HG02970 (cell line): Measurements from ENCODE around the gene ATG16L2.
"Not testable (repeated sequence)": the region's sequence is repeated elsewhere in the genome, so short reads cannot be mapped to it uniquely, and the experiment has no call there.

ENCODE experiments used
- ATAC-seq: cut with Tn5 transposase; IDR thresholded peaks from one replicate; pipeline ENCODE4 v1.9.1; 2021; ENCODE audit warnings: mild to moderate bottlenecking, moderate library complexity, moderate number of reproducible peaks; ENCODE audit not compliant: unreplicated experiment, low FRiP score

Gene ATG16L2

GRCh38 chr11:72799441-72799840, 14.8 kb upstream of the ATG16L2 start:
- no peak for ATAC-seq

GRCh38 chr11:72802822-72803221, 11.4 kb upstream of the ATG16L2 start:
- ATAC-seq, result no peak

- ATAC-seq, result no peak
These were observed 9.0 kb upstream of the ATG16L2 start for GRCh38 chr11:72805216-72805615.

- ATAC-seq, result not testable (repeated sequence)
These were observed 7.8 kb upstream of the ATG16L2 start for GRCh38 chr11:72806378-72806777.

- ATAC-seq, result no peak
These were observed 7.1 kb upstream of the ATG16L2 start for GRCh38 chr11:72807021-72807693.

GRCh38 chr11:72807792-72808191, 6.4 kb upstream of the ATG16L2 start:
- no peak for ATAC-seq

- no peak for ATAC-seq
These were observed 5.8 kb upstream of the ATG16L2 start for GRCh38 chr11:72808331-72808798.

- ATAC-seq, result not testable (repeated sequence)
These were observed 2.5 kb upstream of the ATG16L2 start for GRCh38 chr11:72811686-72812085.

- ATAC-seq, result no peak
These were observed 1.6 kb upstream of the ATG16L2 start for GRCh38 chr11:72812604-72812966.

- no peak for ATAC-seq
These were observed 1.1 kb upstream of the ATG16L2 start for GRCh38 chr11:72812967-72813739.

GRCh38 chr11:72813740-72814285, 398 bp upstream of the ATG16L2 start:
- peak; percentile 41 for ATAC-seq

GRCh38 chr11:72815110-72815618, 953 bp downstream of the ATG16L2 start:
- no peak for ATAC-seq

GRCh38 chr11:72816404-72816990, 2.3 kb downstream of the ATG16L2 start:
- no peak for ATAC-seq

- ATAC-seq, result no peak
These were observed 3.8 kb downstream of the ATG16L2 start for GRCh38 chr11:72817966-72818365.

GRCh38 chr11:72818971-72819370, 4.8 kb downstream of the ATG16L2 start:
- ATAC-seq, result no peak

- no peak for ATAC-seq
These were observed 6.4 kb downstream of the ATG16L2 start for GRCh38 chr11:72820439-72821139.

GRCh38 chr11:72821221-72821919, 7.2 kb downstream of the ATG16L2 start:
- ATAC-seq, result no peak

GRCh38 chr11:72821920-72822799, 7.9 kb downstream of the ATG16L2 start:
- ATAC-seq, result peak; percentile 83
